ENCODE results near the gene NR1H2.

- TF ChIP-seq CTCF (conservative IDR thresholded peaks at IDR 0.05) (no peak), ZFX (IDR thresholded peaks at IDR 0.05) (no peak)
These were observed 42.1 kb downstream of the NR1H2 start, which contains the start of gene SPIB for GRCh38 chr19:50418176-50419021.

Data from C4-2B (cell line).